GM19099 (cell line): Measurements from ENCODE around the gene OR2T12.

Source experiments
- POLR2A ChIP-seq: IDR thresholded peaks from 3 replicates; pipeline ENCODE4 v1.6.1; 2011; ENCODE audit warnings: low read depth; ENCODE audit not compliant: insufficient read length; ENCODE audit errors: extremely low read depth

Gene OR2T12, protein sequence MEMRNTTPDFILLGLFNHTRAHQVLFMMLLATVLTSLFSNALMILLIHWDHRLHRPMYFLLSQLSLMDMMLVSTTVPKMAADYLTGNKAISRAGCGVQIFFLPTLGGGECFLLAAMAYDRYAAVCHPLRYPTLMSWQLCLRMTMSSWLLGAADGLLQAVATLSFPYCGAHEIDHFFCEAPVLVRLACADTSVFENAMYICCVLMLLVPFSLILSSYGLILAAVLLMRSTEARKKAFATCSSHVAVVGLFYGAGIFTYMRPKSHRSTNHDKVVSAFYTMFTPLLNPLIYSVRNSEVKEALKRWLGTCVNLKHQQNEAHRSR

DNA sequence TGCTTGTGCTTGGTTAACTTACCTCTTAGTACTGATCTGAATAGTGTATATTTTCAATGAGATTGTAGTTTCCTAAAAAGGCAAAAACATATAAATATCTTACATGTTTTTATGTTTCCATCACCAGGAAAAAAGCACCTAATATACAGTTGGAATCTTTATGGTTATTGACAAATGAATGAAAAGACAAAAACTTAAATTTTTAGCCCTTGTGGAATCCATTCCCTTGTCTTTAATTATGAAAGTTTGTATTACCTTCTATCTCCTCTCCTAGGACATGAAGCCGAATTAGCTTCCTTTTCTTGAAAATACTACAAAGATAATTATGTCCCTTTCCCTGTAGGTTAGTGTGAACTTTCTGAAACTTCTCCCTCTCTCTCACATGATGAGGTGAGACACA is at the start of gene OR2T12:
TSS of gene OR2T12 (minus strand) at position 101 of the 400 bp plus-strand sequence. CDS start 7,846 bp downstream, outside the sequence.
- TF ChIP-seq POLR2A: no peak

DNA sequence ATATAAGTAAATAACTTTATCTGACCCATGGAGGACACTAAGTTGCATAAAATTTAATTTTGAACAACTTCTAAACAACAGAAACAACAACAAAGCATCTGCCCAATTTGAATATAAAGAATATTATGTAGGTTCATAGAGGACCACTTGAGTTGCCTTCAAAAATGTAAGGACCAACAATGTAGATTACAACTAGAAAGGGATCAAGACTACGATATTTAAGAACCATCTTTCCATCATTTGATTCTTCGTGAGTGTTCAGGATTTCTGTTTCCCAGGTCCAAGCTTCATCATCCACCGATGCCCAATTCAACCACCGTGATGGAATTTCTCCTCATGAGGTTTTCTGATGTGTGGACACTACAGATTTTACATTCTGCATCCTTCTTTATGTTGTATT is 45.3 kb upstream of the OR2T12 start, which contains the start of gene OR14C36:
TSS of gene OR14C36 (plus strand) at position 301 of the 400 bp plus-strand sequence. CDS start at position 301, 0 bp downstream.
- TF ChIP-seq POLR2A: no peak

DNA sequence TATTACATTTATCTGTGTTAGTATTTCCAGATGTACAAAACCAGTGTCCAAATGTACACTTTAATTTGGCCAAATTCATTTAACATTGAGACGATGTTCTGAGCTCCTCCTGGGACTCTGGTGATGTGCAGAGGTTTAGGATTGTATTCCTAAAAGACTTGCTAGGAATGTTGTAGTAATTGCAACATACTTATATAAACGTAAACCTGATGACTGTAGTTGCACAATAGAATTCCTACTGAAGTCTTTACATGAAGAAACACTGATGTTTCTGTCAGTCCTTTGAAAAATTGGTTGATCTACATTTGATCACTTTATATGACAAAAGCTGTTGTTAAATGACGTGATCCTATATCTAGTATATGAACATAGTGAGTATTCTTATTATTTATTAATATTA is 40.2 kb upstream of the OR2T12 start:
- TF ChIP-seq POLR2A: no peak

DNA sequence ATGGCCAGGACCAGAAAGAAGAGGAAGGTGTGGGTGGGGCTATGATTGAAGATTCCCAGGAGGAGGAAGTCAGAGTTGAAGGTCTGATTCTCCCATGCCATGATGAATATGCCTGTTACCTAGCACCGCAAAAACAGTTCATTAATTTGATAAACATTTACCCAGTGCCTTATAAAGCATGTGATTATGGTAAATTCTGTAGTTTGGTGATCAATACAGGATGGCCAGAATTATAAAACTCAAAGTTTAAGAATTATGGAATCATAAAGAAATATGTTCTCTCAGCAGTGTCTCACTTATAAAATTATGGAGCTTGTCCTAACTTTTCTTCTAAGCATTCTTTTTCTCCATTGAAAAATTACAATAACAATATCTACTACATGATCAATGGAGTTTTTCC is 21.2 kb upstream of the OR2T12 start, which contains the start of gene OR2M7:
TSS of gene OR2M7 (minus strand) at position 101 of the 400 bp plus-strand sequence. CDS start at position 101, 0 bp downstream.
- no peak for TF ChIP-seq POLR2A

DNA sequence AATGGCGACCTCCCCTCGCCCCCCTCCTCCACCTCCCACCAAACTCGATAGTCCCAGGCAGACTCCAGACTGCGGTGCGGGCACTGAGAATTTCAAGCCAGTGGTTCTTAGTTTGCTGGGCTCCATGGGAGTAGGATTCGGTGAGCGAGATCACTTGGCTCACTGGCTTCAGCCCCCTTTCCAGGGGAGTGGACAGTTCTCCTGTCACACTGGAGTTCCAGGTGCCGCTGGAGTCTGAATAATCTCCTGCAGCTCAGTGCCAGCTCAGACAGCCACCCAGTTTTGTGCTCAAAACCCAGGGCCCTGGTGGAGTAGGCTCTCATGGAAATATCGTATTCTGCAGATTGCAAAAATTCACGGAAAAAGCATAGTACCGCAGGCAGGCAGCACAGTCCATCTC is 13.6 kb upstream of the OR2T12 start:
- no peak for TF ChIP-seq POLR2A

DNA sequence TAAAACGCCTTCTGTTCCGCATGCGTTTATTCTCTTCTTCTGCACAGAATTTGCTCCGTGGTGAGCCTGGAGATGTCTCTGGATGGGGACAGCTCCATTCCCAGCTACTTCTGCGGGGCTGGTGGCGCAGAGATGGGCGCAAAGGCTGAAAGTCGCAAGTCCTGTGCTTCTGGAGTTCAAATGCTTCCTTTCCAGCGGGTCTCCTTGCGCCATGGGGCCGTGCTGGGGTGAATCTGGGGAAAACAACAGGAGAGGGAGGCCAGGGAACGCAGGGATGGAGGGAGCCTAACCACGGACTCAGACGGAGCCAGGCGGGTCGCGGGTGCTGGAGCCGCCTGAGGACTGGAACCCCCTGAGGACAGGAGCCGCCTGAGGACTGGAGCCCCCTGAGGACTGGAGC is 2.9 kb upstream of the OR2T12 start:
- TF ChIP-seq POLR2A: no peak

DNA sequence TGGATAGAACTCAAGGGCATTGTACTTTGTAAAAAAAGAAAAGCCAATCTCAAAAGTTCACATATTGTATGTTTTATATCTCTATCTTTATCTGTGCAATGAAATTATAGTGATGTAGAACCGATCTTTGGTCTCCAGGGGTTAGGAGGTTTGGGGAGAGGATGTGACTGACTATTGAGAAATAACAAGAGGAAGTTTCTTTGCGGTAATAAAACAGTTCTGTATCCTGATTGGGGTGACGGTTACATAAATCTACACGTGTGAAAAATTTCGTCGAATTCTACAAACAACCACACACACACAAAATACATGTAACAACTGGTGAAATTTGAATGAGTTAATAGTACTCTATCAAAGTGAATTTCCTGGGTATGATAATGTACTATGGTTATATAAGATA is 14.8 kb downstream of the OR2T12 start:
- TF ChIP-seq POLR2A: no peak

DNA sequence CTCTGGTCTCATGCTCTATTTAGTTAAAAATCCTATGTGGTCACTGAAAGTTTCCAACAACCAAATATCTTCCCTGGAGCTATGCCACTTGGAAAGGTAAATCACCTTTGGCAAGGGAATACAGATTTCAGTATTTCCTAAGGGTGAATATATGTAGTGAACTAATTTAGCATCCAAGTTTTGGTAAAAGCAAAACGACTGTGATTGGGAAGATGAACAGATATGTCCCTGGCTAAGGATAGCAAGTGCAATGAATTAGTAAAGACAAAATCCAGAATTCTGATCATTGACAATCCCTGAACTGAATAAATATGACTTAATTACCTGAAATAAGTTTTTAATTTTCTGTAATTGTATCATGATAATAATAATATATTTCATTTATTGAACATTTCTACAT is 25.3 kb downstream of the OR2T12 start, which contains the start of gene OR2T33:
TSS of gene OR2T33 (minus strand) at position 101 of the 400 bp plus-strand sequence. CDS start 4,162 bp downstream, outside the sequence.
- TF ChIP-seq POLR2A: no peak

DNA sequence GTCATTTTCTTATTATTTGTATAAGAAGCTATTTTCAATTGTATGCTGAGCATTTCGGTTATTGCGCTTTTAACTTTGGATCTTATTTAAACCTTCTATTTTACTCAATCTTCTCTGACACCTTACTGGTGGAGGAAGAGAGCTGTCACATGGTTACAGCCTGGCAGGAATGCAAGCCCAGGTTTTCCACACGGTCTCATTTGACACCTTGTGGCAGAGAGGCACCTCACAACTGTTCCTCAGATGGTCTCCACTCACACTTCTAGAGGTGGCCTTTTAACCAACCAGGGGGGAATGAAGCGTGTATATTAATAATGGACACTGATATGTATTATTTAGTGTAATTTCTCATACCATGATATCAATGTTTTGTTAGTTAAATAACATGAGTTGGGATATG is 35.0 kb downstream of the OR2T12 start:
- TF ChIP-seq POLR2A: no peak

DNA sequence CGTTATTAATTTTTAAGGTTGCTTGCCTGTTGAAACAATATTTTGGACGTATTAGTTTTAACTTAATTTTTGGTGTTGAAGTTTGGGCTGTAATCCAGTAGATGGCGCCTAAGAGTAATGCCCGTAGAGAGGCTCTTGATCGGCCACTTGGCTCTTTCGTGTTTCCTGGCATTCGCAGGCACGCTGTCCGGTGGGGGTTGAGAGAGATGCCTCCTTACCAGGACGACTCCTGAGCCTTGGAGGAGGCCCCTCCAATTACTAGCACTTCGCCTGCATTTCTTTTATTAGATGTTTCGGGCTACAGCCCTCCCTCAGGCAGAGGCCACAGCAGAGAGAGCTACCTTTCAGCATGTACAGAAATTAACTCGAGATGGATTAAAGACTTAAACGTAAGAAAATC is 60.0 kb downstream of the OR2T12 start:
- TF ChIP-seq POLR2A: no peak
